ENCODE results near the gene HPGDS.

- TF ChIP-seq, protein P1, sequence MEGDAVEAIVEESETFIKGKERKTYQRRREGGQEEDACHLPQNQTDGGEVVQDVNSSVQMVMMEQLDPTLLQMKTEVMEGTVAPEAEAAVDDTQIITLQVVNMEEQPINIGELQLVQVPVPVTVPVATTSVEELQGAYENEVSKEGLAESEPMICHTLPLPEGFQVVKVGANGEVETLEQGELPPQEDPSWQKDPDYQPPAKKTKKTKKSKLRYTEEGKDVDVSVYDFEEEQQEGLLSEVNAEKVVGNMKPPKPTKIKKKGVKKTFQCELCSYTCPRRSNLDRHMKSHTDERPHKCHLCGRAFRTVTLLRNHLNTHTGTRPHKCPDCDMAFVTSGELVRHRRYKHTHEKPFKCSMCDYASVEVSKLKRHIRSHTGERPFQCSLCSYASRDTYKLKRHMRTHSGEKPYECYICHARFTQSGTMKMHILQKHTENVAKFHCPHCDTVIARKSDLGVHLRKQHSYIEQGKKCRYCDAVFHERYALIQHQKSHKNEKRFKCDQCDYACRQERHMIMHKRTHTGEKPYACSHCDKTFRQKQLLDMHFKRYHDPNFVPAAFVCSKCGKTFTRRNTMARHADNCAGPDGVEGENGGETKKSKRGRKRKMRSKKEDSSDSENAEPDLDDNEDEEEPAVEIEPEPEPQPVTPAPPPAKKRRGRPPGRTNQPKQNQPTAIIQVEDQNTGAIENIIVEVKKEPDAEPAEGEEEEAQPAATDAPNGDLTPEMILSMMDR (conservative IDR thresholded peaks at IDR 0.05; ENCODE audit: low read depth, low read length): no peak
- no peak for TF ChIP-seq EZH2 (IDR thresholded peaks at IDR 0.05; ENCODE audit: low read length, unreplicated experiment)
Measured at GRCh38 chr4:94325835-94326234, 16.8 kb downstream of the HPGDS start.
